ENCODE measurements around the gene RFC2.

- TF ChIP-seq, protein P1, sequence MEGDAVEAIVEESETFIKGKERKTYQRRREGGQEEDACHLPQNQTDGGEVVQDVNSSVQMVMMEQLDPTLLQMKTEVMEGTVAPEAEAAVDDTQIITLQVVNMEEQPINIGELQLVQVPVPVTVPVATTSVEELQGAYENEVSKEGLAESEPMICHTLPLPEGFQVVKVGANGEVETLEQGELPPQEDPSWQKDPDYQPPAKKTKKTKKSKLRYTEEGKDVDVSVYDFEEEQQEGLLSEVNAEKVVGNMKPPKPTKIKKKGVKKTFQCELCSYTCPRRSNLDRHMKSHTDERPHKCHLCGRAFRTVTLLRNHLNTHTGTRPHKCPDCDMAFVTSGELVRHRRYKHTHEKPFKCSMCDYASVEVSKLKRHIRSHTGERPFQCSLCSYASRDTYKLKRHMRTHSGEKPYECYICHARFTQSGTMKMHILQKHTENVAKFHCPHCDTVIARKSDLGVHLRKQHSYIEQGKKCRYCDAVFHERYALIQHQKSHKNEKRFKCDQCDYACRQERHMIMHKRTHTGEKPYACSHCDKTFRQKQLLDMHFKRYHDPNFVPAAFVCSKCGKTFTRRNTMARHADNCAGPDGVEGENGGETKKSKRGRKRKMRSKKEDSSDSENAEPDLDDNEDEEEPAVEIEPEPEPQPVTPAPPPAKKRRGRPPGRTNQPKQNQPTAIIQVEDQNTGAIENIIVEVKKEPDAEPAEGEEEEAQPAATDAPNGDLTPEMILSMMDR (IDR thresholded peaks at IDR 0.05; ENCODE audit: borderline replicate concordance, extremely low read depth, low read length, poor library complexity, severe bottlenecking): no peak
- no peak for TF ChIP-seq EZH2 (IDR thresholded peaks at IDR 0.05; ENCODE audit: borderline replicate concordance, low read depth, low read length, severe bottlenecking)
Observed at GRCh38 chr7:74233655-74234285, 20.4 kb downstream of the RFC2 start.

Measured in DND-41 (cell line).